Hepatic stellate cell (primary cell): ENCODE measurements around the gene GALR3.

Source experiments
- DNase-seq: peaks from one replicate; pipeline ENCODE4 v3.0.0; 2011; ENCODE audit warnings: low spot score

Gene GALR3

DNA sequence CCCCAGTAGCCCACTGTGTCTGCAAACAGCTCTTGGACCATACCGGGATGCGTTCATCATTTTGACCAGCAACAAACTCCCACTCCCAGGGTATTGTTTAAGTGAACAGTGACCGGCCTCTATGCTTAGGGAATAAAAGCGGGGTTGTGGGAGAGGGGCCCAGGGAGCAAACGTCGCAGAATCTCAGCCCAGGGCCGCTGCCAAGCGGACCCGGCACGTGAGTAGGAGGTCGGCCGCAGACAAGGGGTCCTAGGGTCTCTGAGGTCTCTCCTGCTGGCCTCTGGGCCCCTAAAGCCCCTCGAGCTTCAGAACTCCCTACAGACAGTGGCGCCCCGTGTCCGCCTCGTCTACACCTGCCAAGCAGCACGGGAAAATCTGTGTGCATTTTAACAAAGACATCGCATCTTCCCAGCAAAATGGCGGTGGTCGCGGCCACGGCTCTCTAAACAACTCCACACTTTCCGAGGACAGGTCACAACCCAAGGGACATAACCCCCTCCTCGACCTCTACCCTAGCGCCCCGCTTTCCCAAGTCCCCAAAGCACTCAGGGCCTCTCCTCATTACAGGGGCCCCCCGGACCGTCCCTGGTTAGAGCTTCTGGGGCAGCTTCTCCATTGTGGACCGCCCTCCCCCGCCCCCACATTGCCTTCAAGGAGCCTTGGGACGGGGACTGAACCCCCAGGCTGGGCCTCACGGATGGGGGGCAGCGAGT lies 19.4 kb upstream of the GALR3 start:
- DNase-seq = no peak

DNA sequence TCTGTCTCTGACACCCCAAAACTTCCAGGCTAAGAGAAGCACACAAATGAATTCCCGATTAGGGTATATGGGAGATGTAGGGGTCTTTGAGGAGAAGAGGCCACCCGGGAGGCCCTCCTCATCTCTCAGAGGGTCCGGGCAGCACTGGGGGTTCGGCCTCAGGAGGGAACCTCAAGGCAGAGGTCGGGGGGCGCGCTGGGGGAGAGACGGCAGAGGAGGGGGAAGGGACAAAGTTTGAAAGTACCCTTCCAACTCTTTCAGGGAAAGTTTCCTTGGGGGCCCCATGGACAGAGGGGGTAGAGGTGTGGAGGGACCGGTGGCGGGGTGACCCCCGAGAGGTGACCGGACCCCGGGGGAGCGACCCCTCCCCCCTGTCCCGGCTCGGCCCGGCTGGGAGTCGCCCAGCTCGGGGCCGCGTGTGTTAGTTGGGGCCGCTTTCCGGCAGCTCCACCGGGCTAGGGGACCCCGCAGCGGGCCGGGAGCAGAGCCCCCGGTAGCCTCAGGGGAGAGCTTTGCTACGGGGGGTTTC lies 18.8 kb upstream of the GALR3 start:
- peak; percentile 48 for DNase-seq

DNA sequence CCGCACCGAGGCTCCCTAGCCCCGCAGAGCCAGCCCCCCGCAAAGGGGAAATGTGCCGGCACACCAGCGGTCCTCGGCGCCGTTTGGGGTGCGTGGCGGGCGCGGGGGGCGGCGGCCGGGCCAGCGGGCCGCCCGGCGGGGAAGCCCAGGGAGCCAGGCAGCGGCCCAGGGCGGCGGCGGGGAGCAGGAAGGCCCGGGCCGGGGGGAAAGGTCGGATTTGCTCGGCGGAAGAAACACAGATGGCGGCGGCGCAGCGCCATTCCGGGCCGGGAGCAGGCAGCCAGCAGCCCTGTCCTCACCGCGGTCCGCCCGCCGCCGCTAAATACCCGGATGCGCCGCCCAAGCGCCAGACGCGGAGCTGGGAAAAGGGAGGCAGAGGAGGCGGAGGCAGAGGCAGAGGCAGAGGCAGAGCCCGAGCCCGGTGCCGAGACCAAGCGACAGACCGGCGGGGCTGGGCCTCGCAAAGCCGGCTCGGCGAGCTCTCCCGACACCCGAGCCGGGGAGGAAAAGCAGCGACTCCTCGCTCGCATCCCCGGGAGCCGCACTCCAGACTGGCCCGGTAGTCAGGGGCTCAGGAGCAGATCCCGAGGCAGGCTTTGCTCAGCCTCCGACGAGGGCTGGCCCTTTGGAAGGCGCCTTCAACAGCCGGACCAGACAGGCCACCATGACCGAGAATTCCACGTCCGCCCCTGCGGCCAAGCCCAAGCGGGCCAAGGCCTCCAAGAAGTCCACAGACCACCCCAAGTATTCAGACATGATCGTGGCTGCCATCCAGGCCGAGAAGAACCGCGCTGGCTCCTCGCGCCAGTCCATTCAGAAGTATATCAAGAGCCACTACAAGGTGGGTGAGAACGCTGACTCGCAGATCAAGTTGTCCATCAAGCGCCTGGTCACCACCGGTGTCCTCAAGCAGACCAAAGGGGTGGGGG lies 18.0 kb upstream of the GALR3 start:
- peak; percentile 89 for DNase-seq

DNA sequence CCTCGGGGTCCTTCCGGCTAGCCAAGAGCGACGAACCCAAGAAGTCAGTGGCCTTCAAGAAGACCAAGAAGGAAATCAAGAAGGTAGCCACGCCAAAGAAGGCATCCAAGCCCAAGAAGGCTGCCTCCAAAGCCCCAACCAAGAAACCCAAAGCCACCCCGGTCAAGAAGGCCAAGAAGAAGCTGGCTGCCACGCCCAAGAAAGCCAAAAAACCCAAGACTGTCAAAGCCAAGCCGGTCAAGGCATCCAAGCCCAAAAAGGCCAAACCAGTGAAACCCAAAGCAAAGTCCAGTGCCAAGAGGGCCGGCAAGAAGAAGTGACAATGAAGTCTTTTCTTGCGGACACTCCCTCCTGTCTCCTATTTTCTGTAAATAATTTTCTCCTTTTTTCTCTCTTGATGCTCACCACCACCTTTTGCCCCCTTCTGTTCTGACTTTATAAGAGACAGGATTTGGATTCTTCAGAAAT lies 17.3 kb upstream of the GALR3 start:
- DNase-seq = no peak

DNA sequence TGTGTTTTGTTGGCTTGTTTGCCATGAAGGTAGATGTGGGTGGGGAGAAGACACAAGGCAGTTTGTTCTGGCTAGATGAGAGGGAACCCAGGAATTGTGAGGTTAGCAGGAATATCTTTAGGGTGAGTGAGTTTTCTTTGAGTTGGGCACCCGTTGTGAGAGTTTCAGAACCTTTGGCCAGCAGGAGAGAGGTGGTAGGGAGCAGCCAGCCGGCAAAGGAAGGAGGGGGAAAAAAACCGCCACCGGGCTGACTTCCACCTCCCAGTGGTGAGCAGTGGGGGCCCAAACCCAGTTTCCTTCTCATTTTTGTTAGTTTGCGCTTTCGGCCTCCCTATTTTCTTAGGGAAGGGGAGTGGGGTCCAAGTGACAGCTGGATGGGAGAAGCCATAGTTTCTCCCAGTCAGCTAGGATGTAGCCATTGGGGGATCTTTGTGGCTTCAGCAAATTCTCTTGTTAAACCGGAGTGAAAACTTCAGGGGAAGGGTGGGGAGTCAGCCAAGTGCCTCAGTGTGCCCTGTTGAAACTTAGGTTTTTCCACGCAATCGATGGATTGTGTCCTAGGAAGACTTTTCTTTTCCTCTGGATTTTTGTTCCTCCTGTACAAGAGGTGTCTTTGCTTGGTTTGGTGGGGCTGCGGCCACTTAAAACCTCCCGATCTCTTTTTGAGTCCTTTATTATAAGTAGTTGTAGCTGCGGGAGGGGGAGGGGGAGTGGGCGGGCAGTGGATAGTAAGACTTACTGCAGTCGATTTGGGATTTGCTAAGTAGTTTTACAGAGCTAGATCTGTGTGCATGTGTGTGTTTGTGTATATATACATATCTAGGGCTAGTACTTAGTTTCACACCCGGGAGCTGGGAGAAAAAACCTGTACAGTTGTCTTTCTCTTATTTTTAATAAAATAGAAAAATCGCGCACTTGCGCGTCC lies 16.5 kb upstream of the GALR3 start:
- peak; percentile 60 for DNase-seq

DNA sequence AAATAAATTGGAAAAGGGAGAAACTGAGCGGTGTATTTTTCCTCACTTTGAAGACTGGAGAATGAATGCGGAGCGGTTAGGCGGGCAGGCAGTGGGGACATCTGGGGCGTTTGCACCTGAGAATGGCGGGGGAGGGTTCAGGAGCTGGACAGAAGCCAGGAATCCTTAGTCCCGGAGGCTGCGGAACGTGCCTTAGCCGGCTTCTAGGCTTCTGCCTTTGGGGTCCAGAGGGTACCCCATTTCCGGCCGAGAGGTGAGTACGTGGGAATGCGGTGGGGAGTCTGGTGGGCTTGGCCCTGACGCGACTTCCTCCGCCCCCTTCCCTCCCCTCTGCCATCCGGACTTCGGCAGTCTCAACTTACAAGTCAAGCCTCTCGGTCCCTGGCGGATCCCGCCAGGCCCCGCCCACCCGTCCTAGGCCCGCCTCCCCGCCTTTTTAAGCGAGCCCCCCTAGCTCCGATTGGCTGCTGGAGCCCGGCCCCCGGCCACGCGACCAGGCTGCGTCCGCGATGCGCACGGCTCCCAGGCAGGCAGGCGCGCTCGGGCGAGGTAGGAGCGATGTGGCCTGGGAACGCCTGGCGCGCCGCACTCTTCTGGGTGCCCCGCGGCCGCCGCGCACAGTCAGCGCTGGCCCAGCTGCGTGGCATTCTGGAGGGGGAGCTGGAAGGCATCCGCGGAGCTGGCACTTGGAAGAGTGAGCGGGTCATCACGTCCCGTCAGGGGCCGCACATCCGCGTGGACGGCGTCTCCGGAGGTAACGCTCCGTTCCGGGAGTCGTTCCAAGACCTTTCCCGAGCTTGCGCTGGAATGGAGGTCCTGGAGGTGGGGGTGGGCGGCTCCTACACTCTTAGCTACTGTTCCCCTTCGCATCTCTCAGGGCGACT lies 15.5 kb upstream of the GALR3 start, which contains the start of gene GCAT:
Gene GCAT, plus strand, starts transcription at position 525 of the 884 bp plus-strand sequence. Its CDS starts 34 bp downstream, at position 559.
- DNase-seq = peak; percentile 99

DNA sequence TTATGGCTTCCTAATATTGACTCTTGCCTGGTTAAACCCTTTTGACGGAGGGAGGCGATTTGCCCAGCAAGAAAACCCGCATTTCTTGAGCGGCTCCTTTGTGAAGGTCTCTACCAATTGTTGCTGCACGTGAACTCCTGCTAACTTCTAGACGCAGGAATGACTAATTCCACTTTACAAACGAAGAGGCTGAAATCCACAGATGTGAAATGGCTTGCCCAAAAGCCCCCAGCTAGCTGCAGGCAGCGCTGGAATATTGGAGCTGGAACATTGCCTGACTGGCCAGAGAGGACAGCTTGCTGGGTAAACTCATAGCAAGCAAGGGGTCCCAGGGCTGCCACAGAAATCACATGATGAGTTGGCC lies 14.9 kb upstream of the GALR3 start:
- DNase-seq = peak; percentile 37

DNA sequence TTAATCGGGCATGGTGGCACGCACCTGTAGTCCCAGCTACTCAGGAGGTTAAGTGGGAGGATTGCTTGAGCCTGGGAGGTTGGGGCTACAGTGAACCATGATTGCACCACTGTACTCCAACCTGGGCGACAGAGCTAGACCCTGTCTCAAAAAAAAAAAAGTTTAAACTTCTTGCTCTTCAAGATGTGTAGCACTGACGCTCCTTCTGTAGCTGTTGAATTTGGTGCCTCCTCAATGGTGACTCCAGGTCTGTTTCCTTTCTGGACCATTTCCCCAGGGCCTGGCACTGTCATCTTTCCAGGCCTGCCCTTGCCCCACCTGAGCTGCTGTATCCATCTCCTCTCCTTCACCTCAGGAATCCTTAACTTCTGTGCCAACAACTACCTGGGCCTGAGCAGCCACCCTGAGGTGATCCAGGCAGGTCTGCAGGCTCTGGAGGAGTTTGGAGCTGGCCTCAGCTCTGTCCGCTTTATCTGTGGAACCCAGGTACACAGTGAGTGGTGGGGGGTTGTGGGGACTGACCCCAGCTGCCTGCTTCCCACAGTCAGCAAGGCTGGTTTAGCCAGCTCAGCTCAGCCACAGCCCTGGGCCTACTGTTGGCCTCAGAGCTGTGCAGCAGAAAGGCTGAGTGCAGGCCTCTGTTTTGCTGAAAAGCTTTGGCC lies 13.4 kb upstream of the GALR3 start:
- DNase-seq = no peak

DNA sequence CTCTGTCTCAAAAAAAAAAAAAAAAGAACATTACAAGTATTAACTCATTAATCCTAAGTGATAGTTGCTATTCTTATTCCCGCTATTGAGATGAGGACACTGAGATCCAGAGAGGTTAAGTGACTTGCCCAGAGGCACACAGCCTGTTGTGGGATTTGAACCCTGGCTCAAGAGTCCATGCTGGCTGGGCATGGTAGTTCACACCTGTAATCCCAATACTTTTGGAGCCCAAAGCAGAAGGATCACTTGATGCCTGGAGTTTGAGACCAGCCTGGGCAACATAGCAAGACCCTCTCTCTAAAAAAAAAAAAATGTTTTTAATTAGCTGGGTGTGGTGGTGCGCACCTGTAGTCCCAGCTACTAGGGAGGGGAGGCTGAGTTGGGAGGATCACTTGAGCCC lies 11.3 kb upstream of the GALR3 start:
- DNase-seq = no peak

DNA sequence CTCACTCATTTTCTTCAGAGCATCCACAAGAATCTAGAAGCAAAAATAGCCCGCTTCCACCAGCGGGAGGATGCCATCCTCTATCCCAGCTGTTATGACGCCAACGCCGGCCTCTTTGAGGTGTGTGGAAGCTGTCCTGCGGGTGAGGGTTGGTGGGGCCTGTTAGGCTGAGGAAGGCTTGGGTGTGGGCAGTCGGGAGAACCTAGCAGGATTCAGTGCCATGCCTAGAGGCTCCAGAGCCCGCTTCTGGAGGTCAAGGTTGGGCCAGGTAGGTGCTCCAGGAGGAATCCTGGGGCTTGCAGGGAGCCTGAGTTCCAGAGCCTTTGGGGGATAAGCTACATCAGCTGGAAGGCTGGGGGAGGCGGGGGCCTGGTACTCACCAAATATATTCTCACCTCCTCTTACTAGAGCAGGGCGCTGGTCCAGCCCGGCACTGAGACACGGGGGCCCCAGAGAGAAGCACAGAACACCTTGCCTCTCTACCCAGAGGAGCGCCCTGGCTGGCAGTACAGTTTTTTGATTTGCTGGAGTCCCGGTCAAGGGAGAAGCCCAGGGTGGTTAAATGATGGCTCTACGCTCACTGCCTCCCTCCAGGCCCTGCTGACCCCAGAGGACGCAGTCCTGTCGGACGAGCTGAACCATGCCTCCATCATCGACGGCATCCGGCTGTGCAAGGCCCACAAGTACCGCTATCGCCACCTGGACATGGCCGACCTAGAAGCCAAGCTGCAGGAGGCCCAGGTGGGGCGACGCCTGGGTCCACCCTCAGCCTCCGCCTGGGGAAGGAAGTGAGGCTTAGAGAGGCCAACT lies 10.1 kb upstream of the GALR3 start:
- DNase-seq = no peak

DNA sequence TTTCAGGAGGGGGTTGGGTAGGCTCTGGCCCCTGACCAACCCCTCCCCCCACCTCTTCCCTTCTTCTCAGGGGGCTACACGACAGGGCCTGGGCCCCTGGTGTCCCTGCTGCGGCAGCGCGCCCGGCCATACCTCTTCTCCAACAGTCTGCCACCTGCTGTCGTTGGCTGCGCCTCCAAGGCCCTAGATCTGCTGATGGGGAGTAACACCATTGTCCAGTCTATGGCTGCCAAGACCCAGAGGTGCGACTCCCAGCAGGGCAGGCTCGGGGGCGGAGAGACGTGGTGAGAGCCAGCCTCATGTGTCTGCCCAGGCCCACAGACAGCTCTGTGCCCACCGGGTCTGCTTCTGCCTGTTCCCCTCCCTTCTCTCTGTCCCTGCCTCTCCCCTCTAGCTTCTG lies 7.6 kb upstream of the GALR3 start:
- no peak for DNase-seq

DNA sequence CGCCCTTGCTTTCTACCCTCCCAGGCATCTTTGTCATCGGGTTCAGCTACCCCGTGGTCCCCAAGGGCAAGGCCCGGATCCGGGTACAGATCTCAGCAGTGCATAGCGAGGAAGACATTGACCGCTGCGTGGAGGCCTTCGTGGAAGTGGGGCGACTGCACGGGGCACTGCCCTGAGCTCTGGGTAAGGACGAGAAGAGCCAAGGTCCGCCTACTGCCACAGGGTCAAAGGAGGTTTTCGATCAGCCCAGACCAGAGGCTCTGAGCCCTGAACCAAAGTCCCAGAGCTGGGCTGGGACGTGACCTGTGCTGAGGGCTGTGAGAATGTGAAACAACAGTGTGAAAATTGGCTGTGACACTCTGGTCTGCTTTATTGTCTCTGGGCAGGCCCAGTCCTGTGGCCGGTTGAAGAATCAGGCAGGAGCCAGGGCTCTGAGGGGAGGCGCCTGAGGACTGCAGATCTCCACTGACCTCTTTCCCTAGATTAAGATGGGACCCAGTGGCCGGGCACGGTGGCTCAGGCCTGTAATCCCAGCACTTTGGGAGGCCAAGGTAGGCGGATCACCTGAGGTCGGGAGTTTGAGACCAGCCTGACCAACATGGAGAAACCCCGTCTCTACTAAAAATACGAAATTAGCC lies 6.5 kb upstream of the GALR3 start:
- DNase-seq = no peak

DNA sequence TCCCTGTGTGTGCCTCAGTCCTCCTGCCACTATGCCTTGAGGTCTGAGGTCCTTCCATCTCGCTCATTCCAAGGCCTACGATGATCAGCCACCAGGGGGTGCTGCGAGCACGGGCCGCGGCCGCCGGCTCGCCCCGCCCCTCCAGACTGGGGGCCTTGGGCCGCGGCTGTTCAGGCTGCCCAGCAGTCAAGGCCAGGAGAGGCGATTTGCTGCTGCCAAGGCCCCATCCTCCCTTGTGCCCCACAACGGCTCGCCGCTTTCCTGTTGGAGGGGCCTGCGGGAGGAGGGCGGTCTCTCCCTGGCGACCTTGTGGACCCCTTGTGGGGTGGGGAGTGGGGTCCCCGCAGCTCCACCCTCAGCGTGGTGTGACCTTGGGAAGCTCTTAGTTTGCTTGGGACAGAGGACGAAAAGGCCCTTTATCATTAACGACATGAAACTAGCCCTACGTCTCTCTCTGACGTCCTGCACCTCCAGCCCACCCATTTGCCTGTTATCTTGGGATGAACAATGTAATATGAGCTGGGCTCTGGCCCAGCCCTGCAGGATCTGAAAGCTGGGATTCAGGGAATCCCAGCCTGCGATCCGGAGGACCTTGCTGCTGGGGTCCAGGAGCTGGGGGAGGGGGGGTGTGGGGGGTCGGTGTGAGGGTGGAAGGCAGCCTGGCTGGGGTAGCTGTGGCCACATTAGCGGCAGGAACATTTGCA lies 5.3 kb upstream of the GALR3 start:
- DNase-seq = peak; percentile 93

DNA sequence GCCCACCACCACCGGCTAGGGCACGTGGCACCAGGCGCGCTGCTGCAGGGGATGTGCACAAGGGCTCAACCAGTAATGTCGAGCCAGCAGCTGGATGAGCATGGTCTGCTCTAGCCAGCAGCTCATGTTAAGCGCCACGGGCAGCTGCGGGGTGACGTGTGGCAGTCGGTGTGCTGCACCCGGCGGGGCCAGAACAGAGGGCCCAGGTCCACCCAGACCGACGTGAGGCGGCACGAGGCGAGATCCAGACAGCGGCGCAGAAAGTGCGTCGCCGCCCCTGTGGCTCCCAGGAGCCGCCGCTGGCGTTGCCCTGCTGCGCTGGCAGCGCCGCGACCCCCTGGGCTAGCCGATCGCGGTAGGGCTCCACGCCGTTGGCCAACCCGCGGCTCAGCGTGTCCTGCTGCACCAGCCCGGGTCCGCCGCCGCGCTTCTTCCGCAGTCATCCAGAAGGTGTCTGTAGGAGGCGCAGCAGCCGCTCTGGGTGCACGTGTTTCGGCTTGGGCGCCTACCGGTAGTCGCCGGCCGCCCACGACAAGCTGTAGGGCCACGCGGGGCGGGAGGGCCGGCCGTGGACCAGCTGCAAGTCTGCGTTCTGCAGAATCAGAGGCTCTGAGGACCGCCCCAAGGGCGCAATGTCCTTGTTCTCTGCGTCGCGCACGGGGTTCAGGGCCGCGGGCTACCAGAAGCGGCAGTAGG lies 4.6 kb upstream of the GALR3 start:
- DNase-seq = peak; percentile 81

DNA sequence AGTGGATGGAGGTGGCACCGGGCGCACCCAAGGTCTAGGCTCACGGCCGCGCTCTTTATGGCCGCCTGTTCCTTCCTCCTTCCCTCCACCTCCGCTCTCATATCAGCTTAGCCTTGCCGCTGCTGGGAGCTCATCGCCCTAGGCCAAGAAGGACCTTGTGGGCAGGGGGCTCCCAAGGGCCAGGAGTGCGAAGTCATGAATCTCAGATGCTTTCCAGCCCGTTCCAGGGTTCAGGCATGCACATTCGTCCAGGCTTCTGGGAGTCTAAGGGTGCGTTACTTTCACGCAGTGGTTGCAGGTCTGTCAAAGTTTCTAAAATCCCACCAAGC lies 4.1 kb upstream of the GALR3 start:
- no peak for DNase-seq

DNA sequence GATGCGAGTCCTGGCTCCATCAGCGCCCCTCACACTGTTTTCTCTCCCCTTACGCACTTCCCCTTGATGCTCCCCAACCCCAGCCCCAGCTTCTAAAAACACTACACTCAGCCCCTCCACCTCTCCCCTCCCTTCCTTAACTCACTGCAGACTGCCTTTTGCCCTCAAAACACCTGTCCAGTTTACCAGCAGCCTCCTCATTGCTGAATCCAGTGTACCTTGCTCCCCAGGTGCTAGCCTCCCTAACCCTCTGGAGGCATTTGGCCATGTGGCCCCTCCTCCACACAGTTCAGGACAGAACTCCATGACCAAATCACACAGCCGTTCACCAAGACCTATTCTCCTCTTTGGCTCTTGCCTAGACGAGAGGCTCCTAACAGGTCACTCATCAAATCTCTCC lies 2.8 kb upstream of the GALR3 start:
- no peak for DNase-seq

DNA sequence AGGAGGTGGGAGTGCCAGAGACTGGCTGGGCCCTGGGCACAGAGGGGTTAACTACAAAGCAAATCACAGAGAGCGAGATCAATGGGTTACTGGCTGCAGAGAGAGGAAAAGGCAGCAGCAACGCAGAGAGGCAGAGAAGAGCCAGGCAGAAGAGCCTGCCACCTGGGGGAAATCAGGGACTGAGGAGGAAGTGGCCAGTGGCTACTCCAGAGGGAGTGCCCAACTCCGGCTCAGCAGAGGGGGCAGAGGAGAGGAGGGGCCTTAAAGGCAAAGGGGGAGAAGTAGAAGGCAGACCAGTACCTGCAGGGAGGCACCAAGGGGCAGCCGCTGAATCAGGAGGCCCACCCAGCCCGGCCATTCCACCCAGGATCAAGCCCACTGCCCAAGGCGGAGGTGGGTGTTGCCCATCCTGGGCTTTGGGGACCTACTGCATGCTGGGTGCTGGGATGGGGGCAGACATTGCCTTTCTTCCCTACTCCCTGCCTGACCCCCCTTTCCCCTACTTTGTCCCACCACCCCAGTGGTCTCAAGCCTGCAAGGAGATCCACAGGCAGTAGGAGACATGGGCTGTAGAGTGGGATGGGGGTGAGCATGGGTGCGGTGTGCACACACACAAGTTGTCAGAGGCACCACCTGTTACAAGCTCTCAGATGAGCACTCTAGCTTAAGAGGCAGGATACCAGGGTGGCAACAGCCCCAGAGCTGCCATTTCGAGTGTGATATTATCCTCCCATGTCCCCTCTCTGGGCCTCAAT lies 926 bp upstream of the GALR3 start:
- no peak for DNase-seq
